HTERT RPE-1 (cell line): Measurements from ENCODE around the gene PKMYT1.

Source experiments
- in situ Hi-C: fragments of 300-500 bp; cut with MboI; formaldehyde crosslinking; loops from 4 replicates; pipeline ENCODE4 v1.14.3; 2020; ENCODE audit warnings: low sequenced_read_pairs

PKMYT1 gene

GRCh38 chr16:3019594-3020246 is 39.5 kb upstream of the PKMYT1 start:
- in situ Hi-C loops, result no loop called here

GRCh38 chr16:3017794-3018506 is 37.7 kb upstream of the PKMYT1 start, which contains the start of gene CLDN6:
CLDN6 (minus strand) TSS chr16:3018183; CDS start chr16:3016021, 2,162 bp downstream.
- in situ Hi-C loops, result no loop called here

- in situ Hi-C loops, result no loop called here
Measured at GRCh38 chr16:3017344-3017743, 37.1 kb upstream of the PKMYT1 start.

GRCh38 chr16:3015865-3016521 is 35.7 kb upstream of the PKMYT1 start:
- in situ Hi-C loops, result no loop called here

- in situ Hi-C loops, result no loop called here
Measured at GRCh38 chr16:3014971-3015370, 34.7 kb upstream of the PKMYT1 start.

GRCh38 chr16:3013998-3014690 is 33.9 kb upstream of the PKMYT1 start:
- in situ Hi-C loops, result no loop called here

- in situ Hi-C loops, result no loop called here
Measured at GRCh38 chr16:3013491-3013951, 33.3 kb upstream of the PKMYT1 start.

GRCh38 chr16:3012828-3013420 is 32.7 kb upstream of the PKMYT1 start, which contains the start of gene CLDN9:
CLDN9 (plus strand) TSS chr16:3012923; CDS start chr16:3013363, 440 bp downstream.
- in situ Hi-C loops, result no loop called here

DNA sequence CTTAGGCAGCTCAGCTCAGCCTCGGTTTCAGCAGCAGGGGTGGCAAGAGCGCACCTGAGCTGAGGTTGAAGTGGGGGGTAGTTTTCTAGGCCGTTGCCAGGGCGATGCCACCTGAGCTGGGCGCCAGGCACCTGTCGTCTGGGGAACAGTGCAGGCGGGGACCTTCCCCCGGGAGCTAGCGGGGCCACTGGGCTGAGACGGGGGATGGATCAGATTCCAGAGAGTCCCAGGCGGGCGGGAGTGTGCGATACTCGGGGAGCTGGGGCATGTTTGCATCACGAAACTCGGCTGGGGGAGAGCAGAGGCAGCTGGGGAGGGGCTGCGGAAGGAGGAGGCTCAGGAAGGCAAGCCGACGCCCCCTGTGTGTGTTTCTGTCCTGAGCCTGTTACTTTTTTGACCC is 32.0 kb upstream of the PKMYT1 start:
- in situ Hi-C loops, result no loop called here

DNA sequence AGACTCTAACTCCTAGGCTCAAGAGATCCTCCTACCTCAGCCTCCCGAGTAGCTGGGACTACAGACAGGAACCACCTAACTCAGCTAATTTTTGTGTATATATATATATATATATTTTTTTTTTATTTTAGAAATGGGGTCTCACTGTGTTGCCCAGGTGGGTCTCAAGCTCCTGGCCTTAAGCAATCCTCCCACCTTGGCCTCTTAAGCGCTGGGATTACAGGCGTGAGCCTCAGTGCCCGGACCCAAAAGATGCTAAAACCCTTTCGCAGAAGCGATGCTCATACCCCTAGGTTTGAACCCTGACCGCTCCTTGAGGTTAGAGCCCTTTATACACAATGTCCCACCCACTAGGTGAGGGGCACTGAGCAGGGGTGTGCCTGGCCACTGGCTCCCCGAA is 30.3 kb upstream of the PKMYT1 start:
- in situ Hi-C loops, result no loop called here

DNA sequence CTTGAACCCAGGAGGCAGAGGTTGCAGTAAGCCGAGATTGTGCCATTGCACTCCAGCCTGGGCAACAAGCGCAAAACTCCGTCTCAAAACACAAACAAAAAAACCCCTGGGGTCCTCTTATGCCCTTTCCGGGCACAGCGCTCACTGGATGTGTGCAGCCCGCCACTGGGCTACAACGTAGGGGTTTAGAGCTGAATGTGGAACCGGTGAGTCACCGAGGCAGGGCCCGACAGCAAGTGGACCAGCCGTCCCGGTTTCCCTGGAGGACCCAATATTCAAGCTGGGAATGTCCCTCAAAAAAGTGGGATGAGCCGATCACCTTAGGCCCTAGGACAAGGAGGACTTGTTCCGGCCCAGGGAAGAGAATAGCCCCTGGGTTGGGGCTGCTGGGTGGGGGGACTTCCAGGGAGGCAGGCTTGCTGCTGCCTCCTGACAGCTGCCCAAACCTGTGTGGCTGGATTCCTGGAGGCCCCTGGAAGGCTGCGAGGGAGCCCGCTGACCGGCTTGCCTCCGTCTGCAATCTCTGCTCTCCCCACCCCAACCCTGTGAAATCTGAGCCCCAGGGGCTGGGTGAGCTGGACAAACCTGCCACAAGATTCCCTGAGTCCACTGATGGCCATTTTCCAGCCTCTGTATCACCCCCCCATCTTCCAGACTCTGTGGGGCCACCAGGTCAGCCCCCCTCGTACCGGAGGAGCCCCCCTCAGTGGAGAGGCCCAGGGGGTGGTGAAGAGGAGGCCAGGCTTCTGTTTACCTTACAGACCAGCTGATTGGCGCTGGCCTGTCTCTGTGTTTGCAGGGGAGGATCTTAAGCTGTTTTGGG is 29.5 kb upstream of the PKMYT1 start:
- in situ Hi-C loops, result no loop called here

- in situ Hi-C loops, result no loop called here
Measured at GRCh38 chr16:3008690-3009037, 28.4 kb upstream of the PKMYT1 start.

GRCh38 chr16:3007957-3008689 is 27.9 kb upstream of the PKMYT1 start:
- in situ Hi-C loops, result no loop called here

DNA sequence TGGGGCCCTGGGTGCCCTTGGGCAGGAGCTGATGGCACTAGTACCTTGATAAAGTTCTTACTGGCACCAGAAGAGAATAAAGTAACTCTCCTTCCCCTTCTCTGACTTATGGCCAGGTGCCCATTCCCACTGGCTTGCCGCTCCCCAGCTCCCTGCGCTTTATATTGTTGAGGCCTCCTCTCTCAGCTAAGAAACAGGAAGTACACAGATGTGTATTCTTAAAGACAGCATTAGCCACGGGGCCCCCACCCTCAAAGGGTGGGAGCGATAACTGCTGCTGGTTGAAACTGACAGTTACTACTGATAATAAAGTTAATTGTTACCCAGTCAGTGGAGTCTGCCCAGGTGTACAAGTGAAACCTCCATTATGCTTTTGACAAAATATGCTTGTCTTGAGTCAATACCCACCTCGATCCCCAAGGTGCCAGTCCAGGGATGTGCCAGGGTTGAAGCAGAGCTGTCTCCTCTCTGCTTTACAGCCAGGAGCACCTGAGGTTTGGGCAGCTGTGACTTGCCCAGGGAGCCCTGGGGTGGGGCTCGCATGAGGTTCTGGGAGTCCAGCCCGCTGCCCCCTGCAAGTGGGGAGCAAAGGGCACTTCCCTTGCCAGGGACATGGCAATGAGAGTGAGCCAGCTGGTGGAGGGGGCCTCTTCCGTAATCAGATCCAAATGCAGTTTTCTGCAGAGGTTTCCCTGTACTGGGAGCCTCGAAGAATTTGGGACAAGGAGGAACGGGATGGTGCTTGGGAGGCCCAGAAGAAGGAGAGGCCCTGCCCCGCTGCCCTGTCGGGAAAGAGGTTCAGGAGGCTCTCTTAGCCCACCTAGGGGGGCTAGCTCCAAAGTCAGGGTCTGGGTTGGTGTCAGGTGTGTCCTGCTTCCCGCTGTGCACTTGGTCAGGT is 27.1 kb upstream of the PKMYT1 start:
- in situ Hi-C loops, result no loop called here

- in situ Hi-C loops, result no loop called here
Measured at GRCh38 chr16:3004781-3005284, 24.6 kb upstream of the PKMYT1 start.

DNA sequence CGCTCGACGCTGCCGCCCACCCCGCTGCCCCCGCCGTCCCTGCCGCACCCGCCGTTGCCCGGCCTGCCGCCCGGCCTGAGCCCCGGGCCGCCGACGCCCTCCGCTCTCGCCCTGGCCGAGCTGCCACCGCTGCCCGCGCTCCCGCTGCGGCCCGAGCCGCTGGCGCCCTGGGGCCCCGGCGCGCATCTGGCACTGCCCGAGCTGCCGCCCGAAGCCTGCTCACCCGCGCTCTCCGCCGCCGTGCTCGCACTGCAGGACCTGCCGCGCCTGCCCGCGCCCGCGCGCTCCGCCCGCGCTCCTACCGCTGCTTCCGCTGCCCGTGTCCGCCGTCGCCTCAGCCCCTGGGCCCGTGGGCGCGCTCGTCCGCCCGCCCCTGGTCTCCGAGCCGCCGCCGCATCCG is 24.1 kb upstream of the PKMYT1 start:
- in situ Hi-C loops, result no loop called here

DNA sequence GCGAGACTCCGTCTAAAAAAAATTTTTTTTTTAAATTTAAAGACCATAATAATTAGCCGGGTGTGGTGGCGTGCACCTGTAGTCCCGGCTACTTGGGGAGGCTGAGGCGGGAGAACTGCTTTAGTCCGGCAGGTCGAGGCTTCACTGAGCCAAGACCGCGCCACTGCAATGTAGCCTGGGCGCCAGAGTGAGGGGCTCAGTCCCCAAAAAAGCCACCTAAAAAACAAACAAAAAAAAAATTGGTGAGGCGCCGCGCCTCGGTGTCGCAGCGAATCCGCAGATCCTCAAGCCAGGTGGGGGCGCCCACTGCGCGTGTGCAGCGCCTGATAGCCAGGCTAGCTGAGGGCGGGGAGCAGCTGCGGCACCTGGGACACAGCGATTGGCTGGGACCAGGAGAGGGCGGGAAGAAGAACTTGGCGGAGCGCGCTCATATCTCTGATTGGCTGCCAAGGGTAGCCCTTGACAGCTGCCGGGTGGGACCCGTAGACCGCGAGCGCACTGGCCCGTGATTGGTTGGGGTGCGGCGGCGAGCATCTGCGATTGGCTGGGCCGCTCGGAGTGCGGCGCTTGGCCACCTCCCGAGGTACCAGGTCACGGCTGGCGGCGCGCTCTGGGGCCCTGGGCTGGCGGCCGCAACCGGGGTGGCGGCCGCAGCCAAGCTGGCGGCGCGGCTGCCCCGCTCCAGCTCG is 23.5 kb upstream of the PKMYT1 start:
- in situ Hi-C loops, result no loop called here

DNA sequence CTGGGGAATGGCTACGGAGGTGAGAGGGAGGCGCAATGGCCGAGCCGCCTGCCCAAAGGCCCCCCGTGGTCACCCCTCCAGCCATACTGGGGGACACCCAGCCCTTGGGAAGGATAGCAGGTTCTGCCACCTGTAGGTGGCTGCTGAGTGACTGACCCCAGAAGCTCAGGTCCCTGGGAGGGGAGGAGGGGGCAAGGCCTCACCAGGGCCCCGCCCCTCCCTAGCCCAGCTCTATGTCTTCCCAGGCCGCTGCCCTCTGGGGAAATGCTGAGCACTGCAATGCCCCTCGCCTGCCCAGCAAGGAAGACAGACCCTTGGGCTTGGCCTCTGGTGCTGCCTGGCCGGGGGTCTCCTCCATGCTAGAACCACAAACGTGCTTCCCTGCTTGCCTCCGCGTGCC is 21.1 kb upstream of the PKMYT1 start:
- in situ Hi-C loops, result no loop called here
